PC-9 (cell line): Measurements from ENCODE around the gene TAGLN2. TPM values are rescaled to one million over a fixed set of nuclear protein-coding genes. Genes with fewer than 3 reads are reported as not detected.
A peak's percentile ranks its signal among the peaks of the same experiment; 100 is the strongest.
"Not testable (repeated sequence)": the region's sequence is repeated elsewhere in the genome, so short reads cannot be mapped to it uniquely, and the experiment has no call there.

Source experiments
- BruUV-seq: library from RNA; stranded (reverse); fragments of 400-500 nt; replicated peaks from 2 replicates; lab custom pipeline; 2021; lab: Mats Ljungman, UMichigan
- CTCF ChIA-PET: fragments of 300-600 bp; sonication (Branson Sonifier 250); formaldehyde crosslinking; loops from one replicate; lab custom pipeline; 2022; ENCODE audit warnings: antibody characterized with exemption; lab: Charles Lee
- POLR2A ChIA-PET: fragments of 300-600 bp; sonication (Branson Sonifier 250); formaldehyde crosslinking; loops from one replicate; lab custom pipeline; 2022; ENCODE audit warnings: antibody characterized with exemption; ENCODE audit not compliant: unreplicated experiment; lab: Charles Lee
- DNase-seq, 2 experiments: peaks; one replicate each; pipeline versions ENCODE4 v3.0.0 to v3.0.0-alpha.2; 2015 to 2022; ENCODE audit warnings: mixed read lengths in 1 of 2
- H2AFZ ChIP-seq: fragments of 200-600 bp; sonication (generic); 2 replicates; pipeline ENCODE4 v1.8.1; 2017; ENCODE audit warnings: antibody characterized with exemption
- H3F3A ChIP-seq: fragments of 200-600 bp; sonication (generic); 2 replicates; pipeline ENCODE4 v1.8.1; 2017; ENCODE audit warnings: antibody characterized with exemption, mild to moderate bottlenecking, low read depth; ENCODE audit not compliant: insufficient read depth
- H3K27ac ChIP-seq: fragments of 200-600 bp; sonication (generic); 2 replicates; pipeline ENCODE4 v1.6.1; 2016; ENCODE audit warnings: mixed run types
- H3K27me3 ChIP-seq: fragments of 200-600 bp; sonication (generic); 2 replicates; pipeline ENCODE4 v1.6.1; 2016; ENCODE audit warnings: low read depth, mixed run types; ENCODE audit not compliant: insufficient read depth
- H3K36me3 ChIP-seq: fragments of 200-600 bp; sonication (generic); 2 replicates; pipeline ENCODE4 v1.6.1; 2016; ENCODE audit warnings: low read depth, mixed run types
- H3K4me1 ChIP-seq: fragments of 200-600 bp; sonication (generic); replicated peaks from 2 replicates; pipeline ENCODE4 v1.6.1; 2016; ENCODE audit warnings: mixed run types; ENCODE audit not compliant: insufficient read depth
- H3K4me2 ChIP-seq: fragments of 200-600 bp; sonication (generic); 2 replicates; pipeline ENCODE4 v1.6.1; 2017; ENCODE audit warnings: mixed run types
- H3K4me3 ChIP-seq: fragments of 200-600 bp; sonication (generic); 2 replicates; pipeline ENCODE4 v1.6.1; 2016; ENCODE audit warnings: mixed run types
- H3K79me2 ChIP-seq: fragments of 200-600 bp; sonication (generic); 2 replicates; pipeline ENCODE4 v1.6.1; 2017; ENCODE audit warnings: low read depth, mixed run types
- H3K9me2 ChIP-seq: fragments of 200-600 bp; sonication (generic); 2 replicates; pipeline ENCODE4 v1.8.1; 2017; ENCODE audit warnings: mild to moderate bottlenecking; ENCODE audit not compliant: insufficient read depth
- H3K9me3 ChIP-seq: fragments of 200-600 bp; sonication (generic); 2 replicates; pipeline ENCODE4 v1.8.1; 2016; ENCODE audit warnings: low read depth; ENCODE audit not compliant: insufficient read depth
- H4K20me1 ChIP-seq: fragments of 200-600 bp; sonication (generic); 2 replicates; pipeline ENCODE4 v1.8.1; 2017; ENCODE audit not compliant: insufficient read depth
- EZH2 ChIP-seq: fragments of 200-600 bp; sonication (generic); IDR thresholded peaks from 2 replicates; pipeline ENCODE4 v1.8.0; 2017; ENCODE audit warnings: antibody characterized with exemption, low read depth
- intact Hi-C: fragments of 100-400 bp; cut with micrococcal nuclease; formaldehyde crosslinking; loops from one replicate; pipeline ENCODE4 v1.10.0; 2022; ENCODE audit not compliant: unreplicated experiment
- total RNA-seq: library from RNA; stranded (reverse); gene quantifications from 2 replicates; pipeline ENCODE4 v1.2.3, GENCODE V29; 2021
- TF ChIP-seq, protein P1 (sequence below): fragments of 200-600 bp; sonication (generic); conservative IDR thresholded peaks from 2 replicates; pipeline ENCODE4 v1.6.1; 2017; ENCODE audit warnings: mixed run types, antibody characterized with exemption, mild to moderate bottlenecking, moderate library complexity

TAGLN2 gene
- total RNA-seq, 1 experiment from 2014 or later, result 473 TPM

DNA sequence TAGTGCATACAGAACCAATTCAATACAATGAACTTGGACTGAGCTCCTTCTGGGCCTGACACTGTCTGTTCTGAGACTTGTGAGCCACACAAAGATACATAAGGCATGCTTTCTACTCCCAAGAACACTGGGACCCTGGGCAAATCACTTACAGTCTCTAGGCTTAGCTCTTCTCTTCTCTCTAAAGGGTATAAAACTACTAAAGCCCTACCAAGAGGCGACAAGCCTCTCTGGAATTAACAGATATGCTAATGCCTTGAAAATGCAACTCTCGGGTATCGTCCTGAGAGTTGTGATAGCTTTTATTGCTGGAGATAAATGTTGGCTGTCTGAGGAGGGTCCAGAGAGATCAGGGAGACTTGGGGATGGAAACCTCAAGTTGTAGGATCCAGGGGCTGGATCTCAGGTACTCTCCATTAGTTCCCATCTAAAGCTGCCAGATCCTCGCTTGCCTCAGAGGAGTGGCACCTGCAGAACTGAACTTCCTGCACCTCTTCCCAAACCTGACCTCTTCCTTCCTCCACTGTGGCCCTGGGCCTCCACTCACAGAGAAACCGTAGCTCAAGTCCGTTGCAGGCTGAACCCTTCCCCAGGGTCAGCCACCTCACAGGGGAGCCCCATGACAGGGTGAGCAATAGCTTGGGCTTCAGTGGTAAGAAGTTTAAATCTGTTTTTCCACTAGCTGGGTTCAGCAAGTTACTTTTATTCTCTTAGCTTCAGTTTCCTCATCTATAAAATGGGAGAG, 13.8 kb downstream of the TAGLN2 start:
- TF ChIP-seq EZH2, result no peak
- TF ChIP-seq, protein P1, sequence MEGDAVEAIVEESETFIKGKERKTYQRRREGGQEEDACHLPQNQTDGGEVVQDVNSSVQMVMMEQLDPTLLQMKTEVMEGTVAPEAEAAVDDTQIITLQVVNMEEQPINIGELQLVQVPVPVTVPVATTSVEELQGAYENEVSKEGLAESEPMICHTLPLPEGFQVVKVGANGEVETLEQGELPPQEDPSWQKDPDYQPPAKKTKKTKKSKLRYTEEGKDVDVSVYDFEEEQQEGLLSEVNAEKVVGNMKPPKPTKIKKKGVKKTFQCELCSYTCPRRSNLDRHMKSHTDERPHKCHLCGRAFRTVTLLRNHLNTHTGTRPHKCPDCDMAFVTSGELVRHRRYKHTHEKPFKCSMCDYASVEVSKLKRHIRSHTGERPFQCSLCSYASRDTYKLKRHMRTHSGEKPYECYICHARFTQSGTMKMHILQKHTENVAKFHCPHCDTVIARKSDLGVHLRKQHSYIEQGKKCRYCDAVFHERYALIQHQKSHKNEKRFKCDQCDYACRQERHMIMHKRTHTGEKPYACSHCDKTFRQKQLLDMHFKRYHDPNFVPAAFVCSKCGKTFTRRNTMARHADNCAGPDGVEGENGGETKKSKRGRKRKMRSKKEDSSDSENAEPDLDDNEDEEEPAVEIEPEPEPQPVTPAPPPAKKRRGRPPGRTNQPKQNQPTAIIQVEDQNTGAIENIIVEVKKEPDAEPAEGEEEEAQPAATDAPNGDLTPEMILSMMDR, result no peak
- Histone ChIP-seq H3K79me2 (no peaks in the 10 kb centered on the region), H3F3A (peaks cover 61% of the 10 kb centered on the region), H3K4me3 (no peak overlapping the region), H2AFZ (no peak overlapping the region), H3K36me3 (no peaks in the 10 kb centered on the region), H3K27me3 (no peaks in the 10 kb centered on the region), H3K4me2 (peak overlapping the region; percentile 75), H3K9me2 (no peaks in the 10 kb centered on the region), H3K4me1 (peaks cover 99% of the 10 kb centered on the region), H3K9me3 (no peaks in the 10 kb centered on the region), H3K27ac (peak overlapping the region; percentile 78), H4K20me1 (no peaks in the 10 kb centered on the region)
- ChIA-PET CTCF (no interaction called here), POLR2A (interaction anchor here (0.8 to 1.6 kb wide), 4 partner anchors 11 to 42 kb away, joined by 4 to 7 read pairs (median 4); partner anchors contain the start of genes CFAP45 and SLAMF9)
- no peak for DNase-seq
- no TSS peak for BruUV-seq
- intact Hi-C loops, result no loop called here

DNA sequence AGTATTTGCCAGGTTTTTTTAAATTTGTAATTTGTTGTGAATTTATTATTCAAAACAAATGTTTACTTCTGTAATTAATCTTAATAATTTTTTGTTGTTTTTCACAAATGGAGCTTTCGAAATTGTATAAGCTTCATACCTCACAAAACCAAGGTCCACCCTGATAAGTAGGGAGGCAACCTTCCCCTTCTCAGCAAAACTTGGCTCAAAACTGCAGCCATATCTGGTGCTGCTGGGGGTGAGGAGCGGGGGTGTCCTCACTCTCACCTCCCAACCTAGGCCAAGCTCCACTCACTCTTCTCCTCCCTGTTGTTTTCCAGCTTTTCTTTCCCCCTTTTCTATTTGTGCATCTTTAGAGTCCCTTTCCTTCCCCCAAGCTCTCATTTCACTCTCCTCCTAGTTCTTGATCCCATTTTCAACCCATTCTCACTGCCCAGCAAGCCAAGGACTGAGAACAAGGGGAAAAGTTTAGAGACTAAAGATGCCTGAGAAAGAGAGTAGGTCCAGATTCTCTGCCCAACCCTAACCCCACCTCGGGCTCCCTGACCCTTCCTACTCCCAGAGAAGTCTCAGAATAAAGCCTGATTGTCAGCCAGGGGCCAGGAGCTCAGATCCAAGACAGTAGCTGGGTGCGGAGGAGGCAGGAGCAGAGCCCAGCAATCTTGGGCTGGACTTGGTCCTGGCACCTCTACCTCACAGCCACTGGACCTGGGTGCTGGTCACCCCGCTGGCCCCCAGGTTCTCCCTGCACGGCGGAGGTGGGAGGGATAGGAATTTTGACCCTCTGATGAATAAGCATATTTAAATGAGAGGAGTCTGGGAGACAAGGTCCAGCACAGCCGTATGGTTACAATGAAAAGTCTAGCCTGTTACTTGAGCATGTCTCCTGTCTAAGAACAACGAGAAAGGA, 17.0 kb downstream of the TAGLN2 start:
- peaks cover 42% of the 10 kb centered on the region for H3F3A ChIP-seq
- H2AFZ ChIP-seq, result no peak overlapping the region
- peaks cover 6% of the 10 kb centered on the region; the same call in 1 of the 2 replicates for H3K9me3 ChIP-seq
- DNase-seq, result no peak
- no TSS peak for BruUV-seq
- H3K4me3 ChIP-seq, result no peak overlapping the region
- no peaks in the 10 kb centered on the region for H4K20me1 ChIP-seq
- no peaks in the 10 kb centered on the region for H3K79me2 ChIP-seq
- TF ChIP-seq EZH2, result no peak
- no peaks in the 10 kb centered on the region for H3K27me3 ChIP-seq
- H3K9me2 ChIP-seq, result no peaks in the 10 kb centered on the region
- H3K4me1 ChIP-seq, result peaks cover 71% of the 10 kb centered on the region
- no peak overlapping the region for H3K27ac ChIP-seq
- no peaks in the 10 kb centered on the region for H3K36me3 ChIP-seq
- no peak overlapping the region for H3K4me2 ChIP-seq
- ChIA-PET POLR2A (no interaction called here), CTCF (interaction anchor here (0.5 kb wide), 1 partner anchor 1763 kb away, joined by 5 read pairs; no protein-coding TSS in a partner anchor)
- intact Hi-C loops, result loop anchor here (10.0 kb wide), 1 partner anchor 187 kb away; the partner anchor contains the start of gene IGSF8

DNA sequence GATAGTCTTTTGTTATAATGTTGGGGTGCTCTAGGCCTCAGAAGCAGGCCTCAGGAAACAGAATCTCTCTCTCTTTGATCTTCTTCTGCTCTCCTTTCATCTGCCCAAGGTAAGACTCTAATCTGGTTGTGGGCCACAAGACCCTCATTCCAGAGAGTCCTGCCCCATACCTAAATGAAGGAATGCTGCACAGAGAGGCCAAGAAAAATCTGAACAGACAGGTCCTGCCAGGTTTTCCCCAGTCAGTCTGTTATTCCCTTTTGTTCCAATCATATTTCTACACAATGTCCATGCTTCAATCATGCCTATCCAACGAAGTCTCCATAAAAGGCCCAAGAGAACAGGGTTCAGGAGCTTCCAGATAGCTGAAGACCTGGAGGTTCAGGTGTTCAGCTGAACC, 18.3 kb downstream of the TAGLN2 start:
- Histone ChIP-seq H3K27me3 (no peaks in the 10 kb centered on the region), H3K4me3 (no peak overlapping the region), H4K20me1 (no peaks in the 10 kb centered on the region), H3K9me2 (no peaks in the 10 kb centered on the region), H3F3A (peaks cover 40% of the 10 kb centered on the region), H3K79me2 (no peaks in the 10 kb centered on the region), H3K9me3 (peaks cover 6% of the 10 kb centered on the region; the same call in 1 of the 2 replicates), H3K4me2 (peak overlapping the region; percentile 43), H3K27ac (peak overlapping the region; percentile 36), H2AFZ (peak overlapping the region; percentile 36; the same call in 1 of the 2 replicates), H3K4me1 (peaks cover 67% of the 10 kb centered on the region), H3K36me3 (no peaks in the 10 kb centered on the region)
- intact Hi-C loops, result loop anchor here (10.0 kb wide), 1 partner anchor 188 kb away; the partner anchor contains the start of gene IGSF8
- POLR2A ChIA-PET, result no interaction called here
- CTCF ChIA-PET, result no interaction called here
- peak in 1 of 2 experiments; percentile 64 for DNase-seq
- no peak for TF ChIP-seq EZH2
- TF ChIP-seq, protein P1, result no peak
- no TSS peak for BruUV-seq

DNA sequence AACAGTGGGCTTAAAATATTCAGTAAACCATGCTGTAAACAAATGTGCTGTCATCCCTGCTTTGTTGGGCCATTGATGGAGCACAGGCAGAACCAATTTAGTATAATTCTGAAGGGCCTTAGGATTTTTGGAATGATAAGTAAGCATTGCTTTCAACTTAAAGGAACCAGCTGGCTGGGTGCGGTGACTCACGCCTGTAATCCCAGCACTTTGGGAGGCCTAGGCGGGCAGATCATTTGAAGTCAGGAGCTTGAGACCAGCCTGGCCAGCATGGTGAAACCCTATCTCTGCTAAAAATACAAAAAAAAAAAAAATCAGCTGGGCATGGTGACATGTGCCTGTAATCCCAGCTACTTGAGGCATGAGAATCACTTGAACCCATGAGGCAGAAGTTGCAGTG, 21.3 kb downstream of the TAGLN2 start:
- H2AFZ ChIP-seq, H3K79me2 ChIP-seq, H3K9me3 ChIP-seq, BruUV-seq, H3K4me2 ChIP-seq, H3K27me3 ChIP-seq, H3K27ac ChIP-seq, CTCF ChIA-PET, H4K20me1 ChIP-seq, POLR2A ChIA-PET, H3K36me3 ChIP-seq, H3K4me3 ChIP-seq, H3K9me2 ChIP-seq, DNase-seq: not testable (repeated sequence)
- intact Hi-C loops, result loop anchor here (10.0 kb wide), 1 partner anchor 191 kb away; the partner anchor contains the start of gene IGSF8
- Histone ChIP-seq H3F3A (peaks cover 45% of the 10 kb centered on the region), H3K4me1 (peaks cover 61% of the 10 kb centered on the region)
